H9 (cell line): Measurements from ENCODE around the gene TFAP2A. TPM values are rescaled to one million over a fixed set of nuclear protein-coding genes. Genes with fewer than 3 reads are reported as not detected.
A peak's percentile ranks its signal among the peaks of the same experiment; 100 is the strongest.

Experiments used
- DNase-seq: peaks from one replicate; pipeline ENCODE4 v3.0.0-alpha.2; 2017
- H2AFZ ChIP-seq: one replicate; pipeline ENCODE4 v1.6.1; 2013; ENCODE audit warnings: mild to moderate bottlenecking, low read length, control low read depth, moderate library complexity
- H2AK5ac ChIP-seq: 2 replicates; pipeline ENCODE4 v1.6.1; 2013; ENCODE audit warnings: low read length, control low read depth, mixed read lengths; ENCODE audit not compliant: insufficient read length
- H2BK120ac ChIP-seq: one replicate; pipeline ENCODE4 v1.6.1; 2013; ENCODE audit warnings: low read depth, mild to moderate bottlenecking, low read length, control low read depth, inconsistent platforms; ENCODE audit not compliant: poor library complexity, severe bottlenecking
- H2BK12ac ChIP-seq: 2 replicates; pipeline ENCODE4 v1.6.1; 2013; ENCODE audit warnings: low read length, control low read depth, mixed read lengths, low read depth; ENCODE audit not compliant: insufficient read length
- H2BK15ac ChIP-seq: 2 replicates; pipeline ENCODE4 v1.6.1; 2013; ENCODE audit warnings: low read depth, low read length, control low read depth
- H2BK20ac ChIP-seq: one replicate; pipeline ENCODE4 v1.6.1; 2013; ENCODE audit warnings: low read depth, mild to moderate bottlenecking, low read length, control low read depth, inconsistent platforms; ENCODE audit not compliant: poor library complexity, severe bottlenecking
- H2BK5ac ChIP-seq: 2 replicates; pipeline ENCODE4 v1.6.1; 2013; ENCODE audit warnings: low read length, control low read depth, mixed read lengths; ENCODE audit not compliant: insufficient read length
- H3K14ac ChIP-seq: 2 replicates; pipeline ENCODE4 v1.6.1; 2013; ENCODE audit warnings: low read length, control low read depth; ENCODE audit not compliant: insufficient read depth
- H3K18ac ChIP-seq: 2 replicates; pipeline ENCODE4 v1.6.1; 2013; ENCODE audit warnings: low read depth, mild to moderate bottlenecking, mixed read lengths, low read length, control low read depth; ENCODE audit not compliant: insufficient read length
- H3K23ac ChIP-seq: 2 replicates; pipeline ENCODE4 v1.6.1; 2013; ENCODE audit warnings: low read length, control low read depth, mixed read lengths, low read depth; ENCODE audit not compliant: insufficient read length
- H3K23me2 ChIP-seq: 2 replicates; pipeline ENCODE4 v1.6.1; 2013; ENCODE audit warnings: low read depth, mild to moderate bottlenecking, mixed read lengths, low read length, control low read depth; ENCODE audit not compliant: insufficient read length, poor library complexity, severe bottlenecking
- H3K27ac ChIP-seq: 2 replicates; pipeline ENCODE4 v1.5.1; 2013; ENCODE audit warnings: low read length, control low read depth, mixed read lengths, low read depth; ENCODE audit not compliant: insufficient read length
- H3K27me3 ChIP-seq: 2 replicates; pipeline ENCODE4 v1.6.1; 2013; ENCODE audit warnings: low read length, control low read depth, inconsistent platforms; ENCODE audit not compliant: insufficient read depth
- H3K4ac ChIP-seq: 2 replicates; pipeline ENCODE4 v1.6.1; 2013; ENCODE audit warnings: low read depth, mild to moderate bottlenecking, control low read depth, inconsistent platforms, low read length, moderate library complexity
- H3K4me1 ChIP-seq: 2 replicates; pipeline ENCODE4 v1.6.1; 2013; ENCODE audit warnings: low read length, control low read depth, inconsistent platforms; ENCODE audit not compliant: insufficient read depth
- H3K4me2 ChIP-seq: 2 replicates; pipeline ENCODE4 v1.6.1; 2013; ENCODE audit warnings: low read length, control low read depth, mixed read lengths; ENCODE audit not compliant: insufficient read length, insufficient read depth
- H3K56ac ChIP-seq: 2 replicates; pipeline ENCODE4 v1.6.1; 2013; ENCODE audit warnings: low read depth, mild to moderate bottlenecking, mixed read lengths, low read length, control low read depth; ENCODE audit not compliant: insufficient read length
- H3K79me1 ChIP-seq: 2 replicates; pipeline ENCODE4 v1.6.1; 2013; ENCODE audit warnings: low read depth, mild to moderate bottlenecking, moderate library complexity, low read length, control low read depth, inconsistent platforms; ENCODE audit not compliant: insufficient read depth, poor library complexity, severe bottlenecking
- H3K79me2 ChIP-seq: 2 replicates; pipeline ENCODE4 v1.6.1; 2013; ENCODE audit warnings: low read length, control low read depth, inconsistent platforms; ENCODE audit not compliant: insufficient read depth
- H3K9ac ChIP-seq: 2 replicates; pipeline ENCODE4 v1.6.1; 2013; ENCODE audit warnings: low read length, control low read depth, mixed read lengths; ENCODE audit not compliant: insufficient read length; ENCODE audit errors: extremely low read depth
- H3K9me3 ChIP-seq: one replicate; pipeline ENCODE4 v1.6.1; 2013; ENCODE audit warnings: low read depth, low read length, inconsistent platforms; ENCODE audit not compliant: control insufficient read depth
- H3T11ph ChIP-seq: one replicate; pipeline ENCODE4 v1.6.1; 2013; ENCODE audit warnings: mild to moderate bottlenecking, low read length, control low read depth, inconsistent platforms
- H4K20me1 ChIP-seq: one replicate; pipeline ENCODE4 v1.6.1; 2013; ENCODE audit not compliant: control insufficient read depth, insufficient read length, insufficient read depth
- H4K5ac ChIP-seq: 2 replicates; pipeline ENCODE4 v1.6.1; 2013; ENCODE audit warnings: low read depth, mild to moderate bottlenecking, mixed read lengths, low read length, control low read depth; ENCODE audit not compliant: insufficient read length
- H4K8ac ChIP-seq: replicated peaks from 2 replicates; pipeline ENCODE4 v1.6.1; 2013; ENCODE audit warnings: low read length, control low read depth, mixed read lengths, low read depth; ENCODE audit not compliant: insufficient read length
- H4K91ac ChIP-seq: 2 replicates; pipeline ENCODE4 v1.6.1; 2013; ENCODE audit warnings: low read depth, mild to moderate bottlenecking, moderate library complexity, mixed read lengths, low read length, control low read depth; ENCODE audit not compliant: insufficient read length
- H3K27ac Mint-ChIP-seq, 3 experiments: 2 replicates in 2 of 3; 3 replicates in 1 of 3; pipeline ENCODE4 v1.8.0; 2020 to 2021; ENCODE audit warnings: mixed read lengths in 3 of 3, mild to moderate bottlenecking in 1 of 3, moderate library complexity in 1 of 3
- H3K27me3 Mint-ChIP-seq: 2 replicates; pipeline ENCODE4 v1.8.0; 2021; ENCODE audit warnings: low read depth, mild to moderate bottlenecking, moderate library complexity, mixed read lengths
- H3K36me3 Mint-ChIP-seq, 3 experiments: 2 replicates in 2 of 3; 3 replicates in 1 of 3; pipeline ENCODE4 v1.8.0; 2020 to 2021; ENCODE audit warnings: low read depth in 3 of 3, mixed read lengths in 3 of 3; ENCODE audit not compliant: insufficient read depth in 1 of 3
- H3K4me1 Mint-ChIP-seq, 2 experiments: 2 replicates each; pipeline ENCODE4 v1.8.0; 2020; ENCODE audit warnings: mixed read lengths in 2 of 2
- H3K4me3 Mint-ChIP-seq, 2 experiments: 2 replicates in 1 of 2; 3 replicates in 1 of 2; pipeline ENCODE4 v1.8.0; 2020 to 2021; ENCODE audit warnings: mild to moderate bottlenecking in 2 of 2, mixed read lengths in 2 of 2, moderate library complexity in 1 of 2
- H3K9me3 Mint-ChIP-seq, 2 experiments: 2 replicates in 1 of 2; 3 replicates in 1 of 2; pipeline ENCODE4 v1.8.0; 2020; ENCODE audit warnings: mild to moderate bottlenecking in 2 of 2, mixed read lengths in 2 of 2, moderate library complexity in 1 of 2
- WGBS: extraction: QIAGEN DNeasy Blood & Tissue Kit; methylation state at CpG from one replicate; pipeline ENCODE4 v1.1.7; 2013; ENCODE audit warnings: missing lambda C conversion rate, low lambda C conversion rate, mixed read lengths; ENCODE audit not compliant: insufficient read length; ENCODE audit errors: extremely low coverage; 5-methylcytosine and 5-hydroxymethylcytosine counted together
- total RNA-seq: library from RNA; stranded (reverse); gene quantifications from 2 replicates; pipeline ENCODE4 v1.2.1, GENCODE V29; 2021
- TF ChIP-seq, protein P1 (sequence below): fragments of 200-600 bp; sonication (generic); conservative IDR thresholded peaks from 3 replicates; pipeline ENCODE4 v1.8.0; 2021; ENCODE audit warnings: antibody characterized with exemption, mild to moderate bottlenecking

TFAP2A gene
- total RNA-seq, 1 experiment from 2014 or later, result 2.6 TPM

GRCh38 chr6:10425176-10425974, 10.5 kb upstream of the TFAP2A start:
- no peak overlapping the region for H3K56ac ChIP-seq
- Mint-ChIP-seq H3K27ac (no peak overlapping the region), H3K9me3 (peaks cover 3 to 6% of the 10 kb centered on the region in 2 experiments; a peak in 4 of 5 replicates), H3K4me3 (peak overlapping the region; percentile 49 to 75), H3K36me3 (no peaks in the 10 kb centered on the region), H3K27me3 (peaks cover 99% of the 10 kb centered on the region), H3K4me1 (peaks cover 38 to 63% of the 10 kb centered on the region in 2 experiments)
- H2BK12ac ChIP-seq, result no peak overlapping the region
- no peak overlapping the region for H3K23ac ChIP-seq
- no peak overlapping the region for H2BK5ac ChIP-seq
- H3K23me2 ChIP-seq, result peaks cover 8% of the 10 kb centered on the region
- TF ChIP-seq, protein P1, sequence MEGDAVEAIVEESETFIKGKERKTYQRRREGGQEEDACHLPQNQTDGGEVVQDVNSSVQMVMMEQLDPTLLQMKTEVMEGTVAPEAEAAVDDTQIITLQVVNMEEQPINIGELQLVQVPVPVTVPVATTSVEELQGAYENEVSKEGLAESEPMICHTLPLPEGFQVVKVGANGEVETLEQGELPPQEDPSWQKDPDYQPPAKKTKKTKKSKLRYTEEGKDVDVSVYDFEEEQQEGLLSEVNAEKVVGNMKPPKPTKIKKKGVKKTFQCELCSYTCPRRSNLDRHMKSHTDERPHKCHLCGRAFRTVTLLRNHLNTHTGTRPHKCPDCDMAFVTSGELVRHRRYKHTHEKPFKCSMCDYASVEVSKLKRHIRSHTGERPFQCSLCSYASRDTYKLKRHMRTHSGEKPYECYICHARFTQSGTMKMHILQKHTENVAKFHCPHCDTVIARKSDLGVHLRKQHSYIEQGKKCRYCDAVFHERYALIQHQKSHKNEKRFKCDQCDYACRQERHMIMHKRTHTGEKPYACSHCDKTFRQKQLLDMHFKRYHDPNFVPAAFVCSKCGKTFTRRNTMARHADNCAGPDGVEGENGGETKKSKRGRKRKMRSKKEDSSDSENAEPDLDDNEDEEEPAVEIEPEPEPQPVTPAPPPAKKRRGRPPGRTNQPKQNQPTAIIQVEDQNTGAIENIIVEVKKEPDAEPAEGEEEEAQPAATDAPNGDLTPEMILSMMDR, result no peak
- no peak overlapping the region for H4K5ac ChIP-seq
- H4K8ac ChIP-seq, result no peak overlapping the region
- no peak overlapping the region for H2AK5ac ChIP-seq
- no peak for DNase-seq
- peak overlapping the region; percentile 44 for H3K4me2 ChIP-seq
- WGBS, result no CpG with 5 or more reads among the region's 35 CpGs
- H3K9me3 ChIP-seq, result no peaks in the 10 kb centered on the region
- no peak overlapping the region for H2BK120ac ChIP-seq
- no peak overlapping the region for H4K91ac ChIP-seq
- no peak overlapping the region for H2AFZ ChIP-seq
- H2BK15ac ChIP-seq, result no peak overlapping the region
- H2BK20ac ChIP-seq, result no peak overlapping the region
- no peaks in the 10 kb centered on the region for H3K79me1 ChIP-seq
- H3K27me3 ChIP-seq, result peaks cover 77% of the 10 kb centered on the region
- no peaks in the 10 kb centered on the region for H3K79me2 ChIP-seq
- no peak overlapping the region for H3K4ac ChIP-seq
- no peak overlapping the region for H3K14ac ChIP-seq
- H3K4me1 ChIP-seq, result no peaks in the 10 kb centered on the region; the same call in 1 of the 2 replicates
- no peak overlapping the region for H3K9ac ChIP-seq
- H3T11ph ChIP-seq, result no peak overlapping the region
- H3K27ac ChIP-seq, result no peak overlapping the region
- no peak overlapping the region for H3K18ac ChIP-seq
- no peaks in the 10 kb centered on the region for H4K20me1 ChIP-seq
